HG03196 (cell line): Measurements from ENCODE around the gene CRTAC1.
"Not testable (repeated sequence)": the region's sequence is repeated elsewhere in the genome, so short reads cannot be mapped to it uniquely, and the experiment has no call there.

ENCODE experiments used
- ATAC-seq: cut with Tn5 transposase; IDR thresholded peaks from one replicate; pipeline ENCODE4 v1.9.1; 2021; ENCODE audit not compliant: unreplicated experiment

The CRTAC1 gene

DNA sequence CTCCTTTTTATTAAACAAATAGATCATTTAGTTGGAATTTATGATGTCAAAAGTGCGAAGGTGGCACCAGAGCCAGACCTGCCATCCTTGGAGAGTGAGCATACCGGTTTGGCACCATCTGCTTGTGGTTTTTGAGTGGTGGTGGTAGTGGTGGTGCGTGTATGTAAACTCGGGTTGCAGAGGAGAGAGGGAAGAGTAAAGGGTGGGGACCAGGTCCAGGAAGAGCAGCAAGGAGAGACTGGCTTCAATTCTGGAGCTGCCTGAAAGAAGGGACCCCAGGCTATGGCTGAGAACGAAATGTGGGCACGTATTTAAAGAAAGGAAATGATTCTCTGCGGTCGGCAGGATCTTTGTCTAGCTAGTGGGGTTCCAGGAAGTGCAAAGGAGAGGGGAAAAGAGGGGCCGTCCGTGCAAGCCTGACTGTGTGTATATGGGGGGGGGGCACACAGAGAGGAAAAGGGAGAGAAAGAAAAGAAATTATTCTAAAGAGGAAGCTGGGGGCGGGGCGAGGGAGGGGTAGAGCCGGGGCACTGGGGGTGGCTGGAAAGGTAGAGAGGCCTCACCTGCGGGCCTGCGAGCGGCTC, 181.2 kb downstream of the CRTAC1 start:
- no peak for ATAC-seq

DNA sequence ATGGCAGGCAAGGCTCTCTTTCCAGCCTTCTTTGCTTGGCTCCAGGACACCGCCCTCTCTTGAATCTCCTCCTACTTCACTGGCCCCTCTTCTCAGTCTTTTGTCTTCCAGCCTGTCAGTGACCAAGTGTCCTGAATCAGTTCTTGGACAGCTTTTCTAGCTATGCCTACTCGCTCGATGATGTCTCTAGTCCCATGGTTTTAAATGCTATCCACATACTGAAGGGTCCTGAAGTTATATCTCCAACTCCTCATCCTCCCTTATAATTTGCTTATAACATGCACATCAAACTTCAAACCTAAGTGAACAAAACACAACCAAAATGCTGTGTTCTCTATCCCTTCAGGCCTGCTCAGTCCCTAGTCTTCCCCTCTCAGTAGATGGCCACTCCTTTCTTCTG, 185.7 kb downstream of the CRTAC1 start:
- ATAC-seq, result no peak

DNA sequence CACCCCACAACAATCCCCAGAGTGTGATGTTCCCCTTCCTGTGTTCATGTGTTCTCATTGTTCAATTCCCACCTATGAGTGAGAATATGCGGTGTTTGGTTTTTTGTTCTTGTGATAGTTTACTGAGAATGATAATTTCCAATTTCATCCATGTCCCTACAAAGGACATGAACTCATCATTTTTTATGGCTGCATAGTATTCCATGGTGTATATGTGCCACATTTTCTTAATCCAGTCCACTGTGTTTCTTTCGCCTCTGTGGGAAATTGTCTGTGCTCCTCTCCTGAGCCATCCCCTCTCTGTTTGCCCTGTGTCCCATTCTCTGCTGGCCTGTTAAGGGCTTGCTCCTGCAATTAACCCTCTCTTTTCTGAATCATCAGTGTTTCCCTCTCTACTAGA, 186.4 kb downstream of the CRTAC1 start:
- ATAC-seq, result not testable (repeated sequence)

GRCh38 chr10:97843281-97843671, 187.1 kb downstream of the CRTAC1 start:
- ATAC-seq, result no peak

- no peak for ATAC-seq
Observed at GRCh38 chr10:97842656-97843280, 187.7 kb downstream of the CRTAC1 start.

GRCh38 chr10:97842114-97842513, 188.3 kb downstream of the CRTAC1 start:
- not testable (repeated sequence) for ATAC-seq

DNA sequence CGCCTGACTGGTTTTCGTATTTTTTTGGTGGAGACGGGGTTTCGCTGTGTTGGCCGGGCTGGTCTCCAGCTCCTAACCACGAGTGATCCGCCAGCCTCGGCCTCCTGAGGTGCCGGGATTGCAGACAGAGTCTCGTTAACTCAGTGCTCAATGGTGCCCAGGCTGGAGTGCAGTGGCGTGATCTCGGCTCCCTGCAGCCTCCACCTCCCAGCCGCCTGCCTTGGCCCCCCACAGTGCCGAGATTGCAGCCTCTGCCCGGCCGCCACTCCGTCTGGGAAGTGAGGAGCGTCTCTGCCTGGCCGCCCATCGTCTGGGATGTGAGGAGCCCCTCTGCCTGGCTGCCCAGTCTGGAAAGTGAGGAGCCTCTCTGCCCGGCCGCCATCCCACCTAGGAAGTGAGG, 189.3 kb downstream of the CRTAC1 start:
- ATAC-seq, result not testable (repeated sequence)

- no peak for ATAC-seq
Observed at GRCh38 chr10:97838091-97838490, 192.3 kb downstream of the CRTAC1 start.

GRCh38 chr10:97836446-97836845, 194.0 kb downstream of the CRTAC1 start:
- no peak for ATAC-seq

DNA sequence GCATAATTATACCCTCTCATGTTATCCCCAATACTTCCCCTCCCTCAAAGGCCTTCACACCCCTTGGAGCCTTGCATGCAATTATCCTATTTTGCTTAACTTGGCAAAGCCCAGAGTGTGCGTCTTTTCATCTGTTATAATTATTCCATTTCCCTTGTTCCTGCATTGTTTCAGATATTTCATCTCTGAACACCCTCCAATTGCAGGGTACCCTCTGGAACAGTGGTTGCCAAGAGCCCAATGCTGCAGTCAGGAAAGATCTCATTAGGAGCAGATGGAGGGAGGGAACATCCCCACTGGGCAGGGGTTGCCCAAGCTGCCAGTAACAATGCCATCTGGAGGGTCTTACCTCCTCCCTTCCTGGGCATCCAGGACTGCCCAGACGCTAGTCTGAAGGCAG, 199.2 kb downstream of the CRTAC1 start:
- no peak for ATAC-seq

GRCh38 chr10:97830064-97830463, 200.4 kb downstream of the CRTAC1 start:
- no peak for ATAC-seq

- ATAC-seq, result no peak
Observed at GRCh38 chr10:97828721-97829120, 201.7 kb downstream of the CRTAC1 start.

- no peak for ATAC-seq
Observed at GRCh38 chr10:97827702-97828291, 202.6 kb downstream of the CRTAC1 start.

DNA sequence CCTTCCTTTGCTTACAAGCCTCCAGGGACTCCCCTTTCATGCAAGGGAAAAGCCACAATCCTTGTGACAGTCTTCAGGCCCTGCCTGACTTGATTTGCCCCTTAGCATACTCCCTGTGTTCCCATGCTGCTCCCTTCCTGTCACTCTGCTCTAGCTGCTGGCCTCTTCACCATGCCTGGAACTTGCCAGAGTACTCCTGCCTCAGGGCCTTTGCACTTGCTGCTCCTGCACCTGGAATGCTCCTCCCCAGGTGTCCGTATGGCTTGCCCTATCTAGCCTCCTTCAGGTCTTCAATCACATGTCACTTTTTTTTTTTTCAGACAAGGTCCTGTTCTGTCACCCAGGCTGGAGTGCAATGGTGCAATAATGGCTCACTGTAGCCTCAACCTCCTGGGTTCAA, 203.5 kb downstream of the CRTAC1 start:
- no peak for ATAC-seq

- no peak for ATAC-seq
Observed at GRCh38 chr10:97825020-97825760, 205.2 kb downstream of the CRTAC1 start.

DNA sequence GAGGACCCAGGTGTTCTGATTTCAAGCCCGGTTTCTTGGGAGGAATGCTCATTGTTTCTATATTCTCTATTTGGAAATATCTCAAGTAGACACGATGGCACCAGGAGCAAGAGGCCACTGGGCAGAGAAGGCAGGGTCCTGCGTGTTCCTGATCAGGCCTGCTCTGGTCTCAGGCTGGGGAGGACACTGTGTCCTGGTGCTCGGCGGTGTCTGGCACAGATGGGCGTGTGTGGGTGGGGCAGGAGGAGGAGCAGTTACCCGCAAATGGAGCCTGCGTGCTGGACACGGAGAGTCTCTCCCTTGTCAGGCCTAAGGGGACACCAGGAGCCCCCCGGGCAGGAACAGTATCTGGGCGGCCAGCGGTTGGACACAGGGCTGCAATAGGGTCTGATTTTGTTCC, 206.7 kb downstream of the CRTAC1 start:
- no peak for ATAC-seq

- no peak for ATAC-seq
Observed at GRCh38 chr10:97822261-97822687, 208.1 kb downstream of the CRTAC1 start.

DNA sequence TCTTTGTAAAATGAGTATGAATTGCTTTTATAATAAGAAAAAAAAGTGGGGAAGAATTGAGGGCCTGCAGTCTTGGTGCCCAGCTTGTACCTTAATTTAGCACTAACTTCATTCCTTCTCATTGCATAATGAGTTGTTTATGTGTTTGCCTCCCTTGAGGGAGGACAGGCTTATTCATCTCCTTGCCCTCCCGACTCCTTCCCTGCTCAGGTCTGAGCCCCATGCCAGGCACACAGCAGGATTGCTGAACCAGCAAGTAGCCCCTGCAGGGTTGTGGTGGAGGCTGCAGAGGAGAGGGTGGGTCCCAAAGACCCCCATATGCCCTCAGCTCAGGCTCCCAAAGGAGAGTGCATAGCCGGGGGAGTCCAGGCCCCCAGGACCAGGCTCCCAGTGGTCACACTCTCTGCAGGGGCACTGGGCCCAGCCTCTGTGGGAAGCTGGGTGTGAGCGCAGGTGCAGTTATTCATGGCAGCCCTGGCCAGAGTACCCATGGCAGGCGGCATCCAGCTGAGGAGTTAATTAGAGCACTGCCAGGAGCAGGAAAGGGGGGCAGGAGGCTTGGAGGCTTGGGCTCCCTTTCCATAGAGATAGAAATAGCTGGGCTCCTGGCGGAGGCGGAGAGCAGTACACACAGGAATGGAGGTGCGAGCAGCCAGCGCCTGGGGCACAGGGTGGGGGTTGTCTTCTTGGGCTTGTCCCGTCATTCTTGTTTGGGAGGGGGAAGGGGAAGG, 208.9 kb downstream of the CRTAC1 start:
- ATAC-seq, result no peak

DNA sequence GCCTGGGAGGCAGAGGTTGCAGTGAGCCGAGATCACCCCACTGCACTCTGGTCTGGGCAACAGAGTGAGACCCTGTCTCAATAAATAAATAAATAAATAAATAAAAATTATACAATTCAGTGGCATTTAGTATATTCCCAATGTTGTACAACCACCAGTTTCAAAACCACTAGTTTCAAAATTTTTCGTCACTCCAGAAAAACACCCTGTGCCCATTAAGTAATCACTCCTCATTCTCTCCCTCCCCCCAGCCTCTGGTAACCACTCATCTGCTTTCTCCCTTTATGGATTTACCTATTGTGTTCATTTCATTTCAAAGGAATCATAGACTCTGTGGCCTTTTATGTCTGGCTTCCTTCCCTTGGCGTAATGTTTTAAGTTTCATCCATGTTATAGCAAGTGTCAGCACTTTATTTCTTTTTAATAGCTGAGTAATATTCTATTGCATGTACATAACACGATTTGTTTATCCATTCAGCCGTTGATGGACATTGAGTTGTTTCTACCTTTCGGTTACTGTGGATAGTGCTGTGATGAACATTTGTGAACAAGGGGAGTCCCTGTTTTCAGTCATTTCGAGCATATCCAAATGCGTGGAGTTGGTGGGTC, 210.2 kb downstream of the CRTAC1 start:
- no peak for ATAC-seq

- no peak for ATAC-seq
Observed at GRCh38 chr10:97818572-97818971, 211.8 kb downstream of the CRTAC1 start.

DNA sequence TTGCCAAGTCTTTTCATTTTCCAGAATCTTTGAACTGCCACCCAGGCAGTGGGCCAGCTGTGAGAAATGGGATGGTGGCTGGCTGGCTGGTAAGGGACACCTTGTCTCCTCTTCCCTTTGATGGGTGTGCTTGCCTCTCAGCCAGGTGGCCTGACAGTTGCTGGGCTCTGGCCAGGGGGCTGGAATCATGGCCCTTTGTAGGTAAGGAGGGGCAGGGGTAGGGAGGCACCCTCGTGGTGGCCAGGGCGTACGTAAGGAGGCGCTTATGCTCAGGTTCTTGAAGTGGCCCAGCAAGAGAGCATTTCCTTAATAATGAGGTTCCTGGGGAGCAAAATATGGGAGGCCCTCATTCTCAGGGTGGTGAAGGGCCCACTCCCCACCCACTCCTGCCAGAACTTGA, 213.8 kb downstream of the CRTAC1 start:
- no peak for ATAC-seq
